Measurements from ENCODE around the gene RBM15.

DNA sequence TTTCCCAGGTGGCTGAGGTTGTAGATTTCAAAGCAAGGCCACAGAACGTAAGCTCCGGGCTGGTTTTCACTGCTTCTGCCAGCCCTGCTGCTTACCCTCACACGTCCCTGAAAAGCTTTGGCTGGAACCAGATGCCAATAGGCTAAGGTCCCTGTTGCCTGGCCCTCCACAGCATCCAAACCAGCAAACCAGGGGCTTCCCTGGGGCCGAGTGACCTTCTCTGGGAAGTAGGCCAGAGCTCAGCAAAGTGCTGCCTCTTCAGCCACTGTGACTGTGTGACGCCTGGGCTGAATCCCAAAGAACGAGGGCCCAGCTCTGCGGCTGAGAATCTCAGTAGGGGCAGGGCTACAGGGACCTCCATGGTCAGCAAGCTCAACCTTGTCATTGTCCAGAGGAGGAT is 28.9 kb upstream of the RBM15 start:
- TF ChIP-seq REST (IDR thresholded peaks at IDR 0.05; ENCODE audit: insufficient read depth in 1 of 2, low read depth in 2 of 2, low read length in 1 of 2) (no peak), SIN3A (IDR thresholded peaks at IDR 0.05; ENCODE audit: borderline replicate concordance, insufficient read depth, low read depth, low read length) (no peak), TCF7L2 (IDR thresholded peaks at IDR 0.05; ENCODE audit: low read depth, low read length) (no peak), POLR2AphosphoS5 (IDR thresholded peaks at IDR 0.05; ENCODE audit: low read depth, low read length) (no peak)
- TF ChIP-seq, protein P1, sequence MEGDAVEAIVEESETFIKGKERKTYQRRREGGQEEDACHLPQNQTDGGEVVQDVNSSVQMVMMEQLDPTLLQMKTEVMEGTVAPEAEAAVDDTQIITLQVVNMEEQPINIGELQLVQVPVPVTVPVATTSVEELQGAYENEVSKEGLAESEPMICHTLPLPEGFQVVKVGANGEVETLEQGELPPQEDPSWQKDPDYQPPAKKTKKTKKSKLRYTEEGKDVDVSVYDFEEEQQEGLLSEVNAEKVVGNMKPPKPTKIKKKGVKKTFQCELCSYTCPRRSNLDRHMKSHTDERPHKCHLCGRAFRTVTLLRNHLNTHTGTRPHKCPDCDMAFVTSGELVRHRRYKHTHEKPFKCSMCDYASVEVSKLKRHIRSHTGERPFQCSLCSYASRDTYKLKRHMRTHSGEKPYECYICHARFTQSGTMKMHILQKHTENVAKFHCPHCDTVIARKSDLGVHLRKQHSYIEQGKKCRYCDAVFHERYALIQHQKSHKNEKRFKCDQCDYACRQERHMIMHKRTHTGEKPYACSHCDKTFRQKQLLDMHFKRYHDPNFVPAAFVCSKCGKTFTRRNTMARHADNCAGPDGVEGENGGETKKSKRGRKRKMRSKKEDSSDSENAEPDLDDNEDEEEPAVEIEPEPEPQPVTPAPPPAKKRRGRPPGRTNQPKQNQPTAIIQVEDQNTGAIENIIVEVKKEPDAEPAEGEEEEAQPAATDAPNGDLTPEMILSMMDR (IDR thresholded peaks at IDR 0.05): no peak
